ENCODE results near the gene HAPLN1. TPM values are rescaled to one million over a fixed set of nuclear protein-coding genes. Genes with fewer than 3 reads are reported as not detected.
"Not testable (repeated sequence)": the region's sequence is repeated elsewhere in the genome, so short reads cannot be mapped to it uniquely, and the experiment has no call there.

The HAPLN1 gene
- total and polyA plus RNA-seq, 7 donors, result not detected

DNA sequence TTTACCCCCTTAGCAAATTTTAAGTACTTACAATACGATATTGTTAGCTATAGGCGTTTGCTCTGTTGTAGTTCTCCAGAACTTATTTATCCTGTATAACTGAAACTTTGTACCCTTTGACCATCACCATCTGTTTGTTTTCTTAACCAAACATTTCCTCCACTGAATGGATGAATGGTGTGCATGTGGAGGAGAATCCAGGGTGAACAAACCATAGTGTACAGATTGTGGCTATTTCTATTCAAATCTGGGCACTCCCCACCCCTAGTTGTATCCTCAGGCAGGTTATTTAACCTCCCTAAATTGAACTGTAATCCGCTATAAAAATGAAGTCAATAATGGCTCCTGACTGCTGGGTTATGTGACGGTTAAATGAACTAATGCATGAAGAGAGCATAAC lies 21.4 kb upstream of the HAPLN1 start:
- no peak overlapping the region for H3K4me3 ChIP-seq
- TF ChIP-seq, protein P1, sequence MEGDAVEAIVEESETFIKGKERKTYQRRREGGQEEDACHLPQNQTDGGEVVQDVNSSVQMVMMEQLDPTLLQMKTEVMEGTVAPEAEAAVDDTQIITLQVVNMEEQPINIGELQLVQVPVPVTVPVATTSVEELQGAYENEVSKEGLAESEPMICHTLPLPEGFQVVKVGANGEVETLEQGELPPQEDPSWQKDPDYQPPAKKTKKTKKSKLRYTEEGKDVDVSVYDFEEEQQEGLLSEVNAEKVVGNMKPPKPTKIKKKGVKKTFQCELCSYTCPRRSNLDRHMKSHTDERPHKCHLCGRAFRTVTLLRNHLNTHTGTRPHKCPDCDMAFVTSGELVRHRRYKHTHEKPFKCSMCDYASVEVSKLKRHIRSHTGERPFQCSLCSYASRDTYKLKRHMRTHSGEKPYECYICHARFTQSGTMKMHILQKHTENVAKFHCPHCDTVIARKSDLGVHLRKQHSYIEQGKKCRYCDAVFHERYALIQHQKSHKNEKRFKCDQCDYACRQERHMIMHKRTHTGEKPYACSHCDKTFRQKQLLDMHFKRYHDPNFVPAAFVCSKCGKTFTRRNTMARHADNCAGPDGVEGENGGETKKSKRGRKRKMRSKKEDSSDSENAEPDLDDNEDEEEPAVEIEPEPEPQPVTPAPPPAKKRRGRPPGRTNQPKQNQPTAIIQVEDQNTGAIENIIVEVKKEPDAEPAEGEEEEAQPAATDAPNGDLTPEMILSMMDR (IDR thresholded peaks at IDR 0.05), result no peak
- H3K4me1 ChIP-seq, result no peaks in the 10 kb centered on the region
- no peak overlapping the region for H3K27ac ChIP-seq
- ATAC-seq, result no peak
- intact Hi-C loops (cut with DNase I), result no loop called here
- no peaks in the 10 kb centered on the region for H3K36me3 ChIP-seq (ENCODE audit: insufficient read depth in 1 of 2, low read depth in 1 of 2)
- H3K9me3 ChIP-seq, result no peaks in the 10 kb centered on the region
- DNase-seq, result no peak
- 87 to 89% (median 87%) methylated on average over 4 of the region's 4 CpGs for WGBS, 3 donors
- no peaks in the 10 kb centered on the region for H3K27me3 ChIP-seq (ENCODE audit: insufficient read depth in 3 of 3, low read length in 2 of 3)

DNA sequence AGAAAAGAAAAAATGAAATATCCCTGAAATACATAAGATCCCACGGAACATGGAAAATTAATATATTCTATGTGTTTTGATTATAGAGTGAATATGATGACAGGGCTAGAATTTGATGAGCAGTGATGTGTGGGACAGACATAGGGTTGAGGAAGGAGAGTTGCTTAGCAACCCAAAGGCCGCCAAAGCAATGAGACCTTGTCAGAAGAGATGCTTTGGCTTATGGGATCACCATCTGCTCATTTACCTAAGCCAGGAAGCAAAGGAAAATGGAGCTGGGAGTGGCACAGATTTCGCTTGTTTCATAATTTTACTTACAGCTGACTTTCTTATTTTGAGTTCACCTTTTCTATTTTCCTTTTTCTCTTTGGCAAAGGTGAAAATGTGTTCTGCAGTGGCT lies 20.9 kb upstream of the HAPLN1 start:
- no peak for DNase-seq
- Histone ChIP-seq H3K36me3 (ENCODE audit: insufficient read depth in 1 of 2, low read depth in 1 of 2) (no peaks in the 10 kb centered on the region), H3K4me3 (no peak overlapping the region), H3K9me3 (no peaks in the 10 kb centered on the region), H3K4me1 (no peaks in the 10 kb centered on the region), H3K27me3 (ENCODE audit: insufficient read depth in 3 of 3, low read length in 2 of 3) (no peaks in the 10 kb centered on the region), H3K27ac (no peak overlapping the region)
- WGBS, 3 donors, result 81 to 86% (median 83%) methylated on average over 3 of the region's 3 CpGs
- intact Hi-C loops (cut with DNase I), result no loop called here
- ATAC-seq, result no peak
- TF ChIP-seq, protein P1 (IDR thresholded peaks at IDR 0.05), result no peak

GRCh38 chr5:83740741-83741140 lies 20.1 kb upstream of the HAPLN1 start:
- 79 to 90% (median 87%) methylated on average over 2 of the region's 2 CpGs for WGBS, 3 donors
- H3K4me1 ChIP-seq, result no peaks in the 10 kb centered on the region
- intact Hi-C loops (cut with DNase I), result no loop called here
- H3K27me3 ChIP-seq (ENCODE audit: insufficient read depth in 3 of 3, low read length in 2 of 3), result no peaks in the 10 kb centered on the region
- ATAC-seq (no peak), DNase-seq (no peak)
- TF ChIP-seq, protein P1 (IDR thresholded peaks at IDR 0.05), result no peak
- no peaks in the 10 kb centered on the region for H3K9me3 ChIP-seq
- H3K27ac ChIP-seq, result no peak overlapping the region
- H3K4me3 ChIP-seq, result no peak overlapping the region
- no peaks in the 10 kb centered on the region for H3K36me3 ChIP-seq (ENCODE audit: insufficient read depth in 1 of 2, low read depth in 1 of 2)

- WGBS, 3 donors, result 81 to 87% (median 84%) methylated on average over 2 of the region's 2 CpGs
- DNase-seq; H3K27ac ChIP-seq; ATAC-seq; H3K36me3 ChIP-seq (ENCODE audit: insufficient read depth in 1 of 2, low read depth in 1 of 2); H3K4me3 ChIP-seq; H3K9me3 ChIP-seq; intact Hi-C loops (cut with DNase I); H3K27me3 ChIP-seq (ENCODE audit: insufficient read depth in 3 of 3, low read length in 2 of 3); H3K4me1 ChIP-seq: not testable (repeated sequence)
These were observed 15.5 kb upstream of the HAPLN1 start for GRCh38 chr5:83736169-83736568.

GRCh38 chr5:83735058-83735457 lies 14.4 kb upstream of the HAPLN1 start:
- ATAC-seq; H3K27me3 ChIP-seq (ENCODE audit: insufficient read depth in 3 of 3, low read length in 2 of 3); H3K4me3 ChIP-seq; intact Hi-C loops (cut with DNase I); H3K4me1 ChIP-seq; H3K27ac ChIP-seq; DNase-seq; H3K9me3 ChIP-seq; H3K36me3 ChIP-seq (ENCODE audit: insufficient read depth in 1 of 2, low read depth in 1 of 2): not testable (repeated sequence)

DNA sequence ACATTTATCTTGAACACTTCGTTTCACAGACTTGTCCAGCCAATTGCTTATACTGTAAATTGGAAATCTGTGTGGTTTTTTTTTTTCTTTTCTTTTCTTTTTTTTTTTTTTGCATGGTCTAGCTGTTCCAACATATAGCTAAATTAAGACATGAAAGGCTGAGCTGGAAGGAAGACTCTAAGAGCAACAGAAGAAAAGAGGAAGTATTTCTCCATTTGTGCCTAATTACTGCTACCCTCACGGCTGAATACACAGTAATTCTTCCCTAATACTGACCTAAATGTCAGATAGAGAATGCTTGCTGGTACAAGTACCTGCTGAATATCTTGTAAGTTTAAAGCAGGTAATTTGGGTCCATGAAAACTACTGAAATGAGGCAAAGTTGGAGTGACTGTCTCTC lies 11.0 kb upstream of the HAPLN1 start:
- TF ChIP-seq, protein P1 (IDR thresholded peaks at IDR 0.05), result no peak
- no peak for DNase-seq
- no peaks in the 10 kb centered on the region for H3K4me1 ChIP-seq
- no peak for ATAC-seq
- no peaks in the 10 kb centered on the region for H3K36me3 ChIP-seq (ENCODE audit: insufficient read depth in 1 of 2, low read depth in 1 of 2)
- intact Hi-C loops (cut with DNase I), result no loop called here
- no peak overlapping the region for H3K27ac ChIP-seq
- H3K9me3 ChIP-seq, result no peaks in the 10 kb centered on the region
- no peak overlapping the region for H3K4me3 ChIP-seq
- H3K27me3 ChIP-seq (ENCODE audit: insufficient read depth in 3 of 3, low read length in 2 of 3), result no peaks in the 10 kb centered on the region
- WGBS, 3 donors, result 61 to 73% (median 62%) methylated on average over 2 of the region's 2 CpGs
